ENCODE data around the gene GABRA1. TPM values are rescaled to one million over a fixed set of nuclear protein-coding genes. Genes with fewer than 3 reads are reported as not detected.

The GABRA1 gene
- total RNA-seq = 0.19 TPM in 1 of 2 replicates, not detected in the other
- long read RNA-seq = 0 reads

DNA sequence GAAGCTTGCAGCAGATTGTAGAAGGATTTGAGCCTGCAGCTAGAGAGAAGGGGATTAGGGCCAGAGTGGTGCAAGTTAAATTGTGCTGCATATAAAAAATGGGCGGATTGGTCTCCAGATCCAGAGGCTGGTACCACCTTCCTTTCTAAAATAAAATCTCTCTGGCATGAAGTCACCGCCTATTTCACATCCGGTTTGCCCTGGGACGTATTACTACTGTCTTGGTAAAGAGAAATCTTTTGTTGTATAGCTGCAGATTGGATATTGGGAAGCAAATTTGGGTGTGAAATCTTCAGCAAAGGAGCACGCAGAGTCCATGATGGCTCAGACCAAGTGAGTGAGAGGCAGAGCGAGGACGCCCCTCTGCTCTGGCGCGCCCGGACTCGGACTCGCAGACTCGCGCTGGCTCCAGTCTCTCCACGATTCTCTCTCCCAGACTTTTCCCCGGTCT is at the start of gene GABRA1:
GABRA1 (plus strand) TSS at position 180 of the 451 bp plus-strand sequence. CDS start 2,691 bp downstream, outside the sequence.
- Mint-ChIP-seq H3K9me3 (ENCODE audit: low read depth) (no peaks in the 10 kb centered on the region), H3K36me3 (ENCODE audit: insufficient read depth) (no peaks in the 10 kb centered on the region), H3K27me3 (peaks cover 41% of the 10 kb centered on the region), H3K27ac (no peak within 1 kb of the TSS), H3K4me3 (ENCODE audit: low read depth) (peak within 1 kb of the TSS; percentile 58), H3K4me1 (ENCODE audit: low read depth) (peaks cover 23% of the 10 kb centered on the region)
- peak; percentile 11 for DNase-seq (ENCODE audit: low spot score, unreplicated experiment)
- TF ChIP-seq, protein P1, sequence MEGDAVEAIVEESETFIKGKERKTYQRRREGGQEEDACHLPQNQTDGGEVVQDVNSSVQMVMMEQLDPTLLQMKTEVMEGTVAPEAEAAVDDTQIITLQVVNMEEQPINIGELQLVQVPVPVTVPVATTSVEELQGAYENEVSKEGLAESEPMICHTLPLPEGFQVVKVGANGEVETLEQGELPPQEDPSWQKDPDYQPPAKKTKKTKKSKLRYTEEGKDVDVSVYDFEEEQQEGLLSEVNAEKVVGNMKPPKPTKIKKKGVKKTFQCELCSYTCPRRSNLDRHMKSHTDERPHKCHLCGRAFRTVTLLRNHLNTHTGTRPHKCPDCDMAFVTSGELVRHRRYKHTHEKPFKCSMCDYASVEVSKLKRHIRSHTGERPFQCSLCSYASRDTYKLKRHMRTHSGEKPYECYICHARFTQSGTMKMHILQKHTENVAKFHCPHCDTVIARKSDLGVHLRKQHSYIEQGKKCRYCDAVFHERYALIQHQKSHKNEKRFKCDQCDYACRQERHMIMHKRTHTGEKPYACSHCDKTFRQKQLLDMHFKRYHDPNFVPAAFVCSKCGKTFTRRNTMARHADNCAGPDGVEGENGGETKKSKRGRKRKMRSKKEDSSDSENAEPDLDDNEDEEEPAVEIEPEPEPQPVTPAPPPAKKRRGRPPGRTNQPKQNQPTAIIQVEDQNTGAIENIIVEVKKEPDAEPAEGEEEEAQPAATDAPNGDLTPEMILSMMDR (IDR thresholded peaks at IDR 0.05; ENCODE audit: unreplicated experiment) = no peak

DNA sequence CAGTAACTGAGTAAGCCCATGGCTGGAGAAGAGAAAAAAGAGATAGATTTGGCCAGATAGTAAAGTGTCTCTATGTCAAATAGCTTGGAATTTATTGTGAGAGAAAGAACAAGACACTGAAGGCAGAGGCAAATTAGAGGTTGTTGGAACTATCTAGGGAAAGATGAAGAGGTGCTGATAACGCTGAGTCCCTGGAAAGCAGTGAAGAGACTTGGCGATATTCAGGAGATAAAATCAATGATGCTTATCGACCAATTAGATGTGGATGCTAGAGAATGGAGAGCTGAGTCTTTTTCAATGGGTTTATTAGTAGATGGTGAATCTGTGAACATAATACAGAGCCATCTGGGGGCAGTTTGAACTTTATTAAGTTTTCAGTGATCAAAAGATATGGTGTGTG is 48.6 kb upstream of the GABRA1 start:
- TF ChIP-seq, protein P1 (IDR thresholded peaks at IDR 0.05; ENCODE audit: unreplicated experiment) = no peak
- Mint-ChIP-seq H3K36me3 (ENCODE audit: insufficient read depth) (no peaks in the 10 kb centered on the region), H3K27ac (no peak overlapping the region), H3K9me3 (ENCODE audit: low read depth) (no peaks in the 10 kb centered on the region), H3K4me3 (ENCODE audit: low read depth) (no peak overlapping the region), H3K4me1 (ENCODE audit: low read depth) (no peaks in the 10 kb centered on the region), H3K27me3 (no peaks in the 10 kb centered on the region)
- DNase-seq (ENCODE audit: low spot score, unreplicated experiment) = no peak

DNA sequence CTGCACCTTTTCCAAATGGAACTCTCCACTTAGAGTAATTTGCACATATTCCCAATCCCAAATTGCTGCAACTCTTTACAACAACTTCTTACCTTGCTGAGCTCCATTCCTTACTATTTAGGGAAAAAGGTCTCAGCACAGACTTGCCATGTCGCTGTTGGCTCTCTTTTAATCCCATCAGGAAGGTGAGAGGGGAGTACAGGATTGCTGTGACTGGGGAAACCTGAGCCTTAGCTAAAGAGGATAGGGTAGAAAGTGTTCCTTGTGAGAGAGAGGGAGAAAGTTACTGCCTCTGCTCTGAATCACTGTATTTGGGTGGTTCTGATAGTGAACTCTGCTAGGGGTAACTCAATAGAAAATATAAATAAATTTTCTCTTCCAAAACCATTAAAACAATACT is 43.7 kb upstream of the GABRA1 start:
- H3K27ac Mint-ChIP-seq = no peak overlapping the region
- no peak overlapping the region for H3K4me3 Mint-ChIP-seq (ENCODE audit: low read depth)
- no peaks in the 10 kb centered on the region for H3K27me3 Mint-ChIP-seq
- no peak for DNase-seq (ENCODE audit: low spot score, unreplicated experiment)
- TF ChIP-seq, protein P1 (IDR thresholded peaks at IDR 0.05; ENCODE audit: unreplicated experiment) = no peak
- H3K4me1 Mint-ChIP-seq (ENCODE audit: low read depth) = no peaks in the 10 kb centered on the region
- H3K9me3 Mint-ChIP-seq (ENCODE audit: low read depth) = no peaks in the 10 kb centered on the region
- no peaks in the 10 kb centered on the region for H3K36me3 Mint-ChIP-seq (ENCODE audit: insufficient read depth)

DNA sequence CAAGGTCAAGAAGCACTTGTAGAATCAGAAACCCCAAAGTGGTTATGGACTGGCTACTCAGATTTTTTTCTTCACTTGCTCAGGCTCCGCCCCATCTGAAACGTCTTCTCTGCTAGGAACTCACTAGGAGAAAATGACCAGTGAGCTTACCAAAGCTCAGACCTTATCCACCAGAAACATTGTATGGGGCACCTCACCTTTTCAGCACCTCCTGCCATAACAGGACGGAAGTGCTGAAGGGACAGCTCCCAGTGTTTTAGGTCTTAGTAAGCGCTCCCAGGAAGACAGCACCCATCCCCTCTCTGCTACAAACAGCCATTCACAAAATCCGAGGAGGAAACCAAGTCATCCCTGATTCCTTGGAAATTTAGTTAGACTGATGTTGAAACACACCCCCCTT is 1.2 kb upstream of the GABRA1 start:
- Mint-ChIP-seq H3K36me3 (ENCODE audit: insufficient read depth) (no peaks in the 10 kb centered on the region), H3K27me3 (peaks cover 41% of the 10 kb centered on the region), H3K9me3 (ENCODE audit: low read depth) (no peaks in the 10 kb centered on the region), H3K27ac (no peak overlapping the region), H3K4me3 (ENCODE audit: low read depth) (no peak overlapping the region), H3K4me1 (ENCODE audit: low read depth) (peaks cover 23% of the 10 kb centered on the region)
- DNase-seq (ENCODE audit: low spot score, unreplicated experiment) = peak; percentile 49
- TF ChIP-seq, protein P1 (IDR thresholded peaks at IDR 0.05; ENCODE audit: unreplicated experiment) = no peak

DNA sequence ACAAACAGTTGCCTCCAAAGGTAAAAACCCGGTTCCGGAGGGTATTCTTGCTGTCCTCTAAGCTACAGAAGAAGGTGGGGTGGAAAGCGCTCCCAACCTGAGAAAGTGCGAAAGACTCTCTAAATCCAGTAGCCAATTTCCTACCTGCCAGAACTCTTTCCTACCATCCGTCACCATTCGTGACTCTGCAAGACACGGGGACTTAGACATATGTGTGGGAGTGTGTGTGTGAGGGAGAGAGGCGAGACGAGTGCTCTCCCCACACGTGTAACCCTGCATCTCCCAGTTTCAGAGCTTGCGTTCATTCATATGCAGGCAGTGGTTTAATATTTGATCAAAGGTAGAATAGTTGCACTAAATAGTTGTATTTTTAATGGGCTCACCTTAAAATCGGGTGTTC is 473 bp upstream of the GABRA1 start:
- no peaks in the 10 kb centered on the region for H3K36me3 Mint-ChIP-seq (ENCODE audit: insufficient read depth)
- no peak for DNase-seq (ENCODE audit: low spot score, unreplicated experiment)

More for the DNA sequence above, 473 bp upstream of the GABRA1 start:
- H3K4me3 Mint-ChIP-seq (ENCODE audit: low read depth) = peak overlapping the region; percentile 58
- H3K27me3 Mint-ChIP-seq = peaks cover 41% of the 10 kb centered on the region
- H3K27ac Mint-ChIP-seq = no peak overlapping the region
- TF ChIP-seq, protein P1 (IDR thresholded peaks at IDR 0.05; ENCODE audit: unreplicated experiment) = no peak
- H3K9me3 Mint-ChIP-seq (ENCODE audit: low read depth) = no peaks in the 10 kb centered on the region
- peaks cover 23% of the 10 kb centered on the region for H3K4me1 Mint-ChIP-seq (ENCODE audit: low read depth)
